Ascending aorta (tissue), 2 donors: ENCODE data around the gene COPG2. TPM values are rescaled to one million over a fixed set of nuclear protein-coding genes. Genes with fewer than 3 reads are reported as not detected.

Source experiments
- DNase-seq, 2 donors: peaks; one replicate each; pipeline ENCODE4 v3.0.0-alpha.2; 2019; ENCODE audit warnings: low spot score in 2 of 2
- H3K27ac ChIP-seq, 2 donors: fragments of 200-600 bp; sonication (generic); one replicate each; pipeline ENCODE4 v1.5.1; 2016 to 2017; ENCODE audit warnings: mild to moderate bottlenecking in 1 of 2
- H3K27me3 ChIP-seq: fragments of 200-600 bp; sonication (generic); one replicate; pipeline ENCODE4 v1.5.1; 2017
- H3K36me3 ChIP-seq, 2 donors: fragments of 200-600 bp; sonication (generic); one replicate each; pipeline ENCODE4 v1.5.1; 2016
- H3K4me1 ChIP-seq, 2 donors: fragments of 200-600 bp; sonication (generic); one replicate each; pipeline ENCODE4 v1.5.1; 2016 to 2017; ENCODE audit warnings: mild to moderate bottlenecking in 1 of 2
- H3K4me3 ChIP-seq, 2 donors: fragments of 200-600 bp; sonication (generic); one replicate each; pipeline ENCODE4 v1.5.1; 2016 to 2017; ENCODE audit warnings: mild to moderate bottlenecking in 1 of 2
- H3K9me3 ChIP-seq, 2 donors: fragments of 200-600 bp; sonication (generic); one replicate each; pipeline ENCODE4 v1.5.1; 2016
- CTCF ChIP-seq, 3 experiments: fragments of 200-600 bp in 2 of 3; fragments of 450-650 bp in 1 of 3; sonication (generic) in 2 of 3; IDR thresholded peaks; one replicate each; pipeline ENCODE4 v1.5.1; 2016 to 2019; ENCODE audit warnings: antibody characterized with exemption in 3 of 3, mild to moderate bottlenecking in 1 of 3, moderate library complexity in 1 of 3
- intact Hi-C: fragments of 100-400 bp; cut with DNase I; formaldehyde crosslinking; loops from one replicate; pipeline ENCODE4 v1.15.1; 2023
- total RNA-seq: library from RNA; depleted of rRNA; stranded (reverse); fragments of >200 nt; gene quantifications from one replicate; pipeline ENCODE4 v1.1.0, GENCODE V29; 2016

The COPG2 gene
- total RNA-seq, 1 donor from 2014 or later, result 5.4 TPM

- Histone ChIP-seq H3K27me3 (no peaks in the 10 kb centered on the region), H3K27ac (no peak overlapping the region), H3K4me1 (no peaks in the 10 kb centered on the region), H3K9me3 (peaks cover 0 to 13% of the 10 kb centered on the region in 2 donors), H3K36me3 (no peaks in the 10 kb centered on the region), H3K4me3 (no peak overlapping the region)
- intact Hi-C loops, result no loop called here
- DNase-seq, result no peak
- no peak for TF ChIP-seq CTCF (IDR thresholded peaks at IDR 0.05)
Observed at GRCh38 chr7:130461272-130461671, 207.3 kb downstream of the COPG2 start.

GRCh38 chr7:130458257-130458656 is 210.3 kb downstream of the COPG2 start:
- Histone ChIP-seq H3K9me3 (peaks cover 0 to 7% of the 10 kb centered on the region in 2 donors), H3K4me1 (no peaks in the 10 kb centered on the region)

More at GRCh38 chr7:130458257-130458656, 210.3 kb downstream of the COPG2 start:
- H3K27me3 ChIP-seq, result no peaks in the 10 kb centered on the region
- no peak overlapping the region for H3K27ac ChIP-seq
- DNase-seq, result no peak
- H3K4me3 ChIP-seq, result no peak overlapping the region
- no peak for TF ChIP-seq CTCF (IDR thresholded peaks at IDR 0.05)
- intact Hi-C loops, result no loop called here
- no peaks in the 10 kb centered on the region for H3K36me3 ChIP-seq

Other genes starting within 250 kb of the COPG2 start
- gene CEP41, start 227.7 kb downstream of the COPG2 start, total RNA-seq, result 4.3 TPM
- 6.9 TPM for gene MEST, start 176.7 kb downstream of the COPG2 start, total RNA-seq
- not detected for gene TSGA13, start 17.8 kb upstream of the COPG2 start, total RNA-seq
- not detected for gene KLF14, start 65.5 kb upstream of the COPG2 start, total RNA-seq